Mesendoderm (in vitro differentiated cells): ENCODE results near the gene SBNO2.
A peak's percentile ranks its signal among the peaks of the same experiment; 100 is the strongest.

Source experiments
- DNase-seq: peaks from one replicate; pipeline ENCODE4 v3.0.0; 2013
- H2AK5ac ChIP-seq: 2 replicates; pipeline ENCODE4 v1.6.1; 2013; ENCODE audit warnings: low read length, inconsistent platforms
- H2BK120ac ChIP-seq: 2 replicates; pipeline ENCODE4 v1.6.1; 2013; ENCODE audit warnings: low read depth, mild to moderate bottlenecking, low read length, moderate library complexity, mixed read lengths
- H2BK15ac ChIP-seq: replicated peaks from 2 replicates; pipeline ENCODE4 v1.6.1; 2013; ENCODE audit warnings: low read depth, mild to moderate bottlenecking, moderate library complexity
- H2BK5ac ChIP-seq: 2 replicates; pipeline ENCODE4 v1.6.1; 2013; ENCODE audit warnings: low read length, inconsistent platforms
- H3K18ac ChIP-seq: 2 replicates; pipeline ENCODE4 v1.6.1; 2013; ENCODE audit warnings: mild to moderate bottlenecking, low read length, mixed read lengths
- H3K23ac ChIP-seq: one replicate; pipeline ENCODE4 v1.6.1; 2013; ENCODE audit warnings: low read length
- H3K27ac ChIP-seq: 2 replicates; pipeline ENCODE4 v1.5.1; 2013; ENCODE audit warnings: low read depth, mild to moderate bottlenecking, inconsistent platforms, low read length, moderate library complexity
- H3K27me3 ChIP-seq: 2 replicates; pipeline ENCODE4 v1.6.1; 2013; ENCODE audit warnings: low read length, control low read depth, mild to moderate bottlenecking, inconsistent platforms; ENCODE audit not compliant: insufficient read depth, poor library complexity
- H3K36me3 ChIP-seq: 2 replicates; pipeline ENCODE4 v1.6.1; 2013; ENCODE audit warnings: low read length, inconsistent platforms; ENCODE audit not compliant: control insufficient read depth, insufficient read depth
- H3K4ac ChIP-seq: one replicate; pipeline ENCODE4 v1.6.1; 2013; ENCODE audit warnings: low read depth, mild to moderate bottlenecking, low read length, moderate library complexity
- H3K4me1 ChIP-seq: 2 replicates; pipeline ENCODE4 v1.6.1; 2013; ENCODE audit warnings: low read depth, low read length, inconsistent platforms; ENCODE audit not compliant: control insufficient read depth
- H3K4me2 ChIP-seq: 2 replicates; pipeline ENCODE4 v1.6.1; 2013; ENCODE audit warnings: low read length
- H3K4me3 ChIP-seq: 2 replicates; pipeline ENCODE4 v1.5.1; 2013; ENCODE audit warnings: mild to moderate bottlenecking, low read length
- H3K56ac ChIP-seq: one replicate; pipeline ENCODE4 v1.6.1; 2013; ENCODE audit warnings: low read length
- H3K79me1 ChIP-seq: 2 replicates; pipeline ENCODE4 v1.6.1; 2013; ENCODE audit warnings: low read length, inconsistent platforms
- H3K79me2 ChIP-seq: 2 replicates; pipeline ENCODE4 v1.6.1; 2013; ENCODE audit warnings: mild to moderate bottlenecking, low read length; ENCODE audit not compliant: control insufficient read depth, insufficient read depth
- H3K9ac ChIP-seq: 2 replicates; pipeline ENCODE4 v1.6.1; 2013; ENCODE audit warnings: low read length, inconsistent platforms
- H4K5ac ChIP-seq: one replicate; pipeline ENCODE4 v1.6.1; 2013; ENCODE audit warnings: low read length
- H4K8ac ChIP-seq: one replicate; pipeline ENCODE4 v1.6.1; 2013; ENCODE audit warnings: low read depth, mild to moderate bottlenecking, control low read depth, low read length, moderate library complexity
- WGBS: extraction: QIAGEN DNeasy Blood & Tissue Kit; methylation state at CpG from one replicate; pipeline ENCODE4 v1.1.7; 2013; ENCODE audit warnings: low lambda C conversion rate, missing lambda C conversion rate; ENCODE audit not compliant: insufficient coverage; ENCODE audit errors: extremely low coverage; 5-methylcytosine and 5-hydroxymethylcytosine counted together

The SBNO2 gene

GRCh38 chr19:1156305-1156801, 17.7 kb downstream of the SBNO2 start:
- H3K4me3 ChIP-seq: no peak overlapping the region

GRCh38 chr19:1155352-1156304, 18.4 kb downstream of the SBNO2 start:
- peaks cover 5% of the 10 kb centered on the region for H3K79me1 ChIP-seq
- no CpG with 5 or more reads among the region's 29 CpGs for WGBS

More at GRCh38 chr19:1156305-1156801, 17.7 kb downstream of the SBNO2 start:
- no peak for DNase-seq
- Histone ChIP-seq H2BK15ac (no peak overlapping the region), H3K79me1 (peaks cover 5% of the 10 kb centered on the region), H2AK5ac (no peak overlapping the region), H3K4me2 (no peak overlapping the region), H4K5ac (no peak overlapping the region), H3K18ac (no peak overlapping the region), H3K79me2 (peaks cover 4% of the 10 kb centered on the region), H2BK5ac (no peak overlapping the region), H3K23ac (no peak overlapping the region), H4K8ac (no peak overlapping the region), H3K27me3 (no peaks in the 10 kb centered on the region), H3K27ac (no peak overlapping the region), H3K4ac (no peak overlapping the region), H3K4me1 (no peaks in the 10 kb centered on the region), H3K9ac (no peak overlapping the region), H2BK120ac (no peak overlapping the region), H3K56ac (no peak overlapping the region), H3K36me3 (peaks cover 1% of the 10 kb centered on the region)
- WGBS: no CpG with 5 or more reads among the region's 24 CpGs

GRCh38 chr19:1154731-1155351, 19.2 kb downstream of the SBNO2 start:
- no peak overlapping the region for H3K56ac ChIP-seq
- no peak overlapping the region for H3K27ac ChIP-seq
- H3K4me2 ChIP-seq: no peak overlapping the region
- no peak overlapping the region for H4K5ac ChIP-seq
- H3K18ac ChIP-seq: no peak overlapping the region
- no peaks in the 10 kb centered on the region for H3K4me1 ChIP-seq
- H2AK5ac ChIP-seq: no peak overlapping the region
- no peak overlapping the region for H2BK120ac ChIP-seq
- H3K4me3 ChIP-seq: no peak overlapping the region
- H2BK15ac ChIP-seq: no peak overlapping the region
- no peak overlapping the region for H3K4ac ChIP-seq
- no peaks in the 10 kb centered on the region for H3K27me3 ChIP-seq
- H4K8ac ChIP-seq: no peak overlapping the region
- no peak overlapping the region for H3K9ac ChIP-seq
- no peak for DNase-seq
- H3K23ac ChIP-seq: no peak overlapping the region
- peaks cover 4% of the 10 kb centered on the region for H3K79me2 ChIP-seq
- H3K36me3 ChIP-seq: peaks cover 1% of the 10 kb centered on the region
- no peak overlapping the region for H2BK5ac ChIP-seq
- H3K79me1 ChIP-seq: peaks cover 5% of the 10 kb centered on the region
- no CpG with 5 or more reads among the region's 32 CpGs for WGBS

More at GRCh38 chr19:1155352-1156304, 18.4 kb downstream of the SBNO2 start:
- Histone ChIP-seq H4K5ac (no peak overlapping the region), H3K18ac (no peak overlapping the region), H2BK15ac (no peak overlapping the region), H3K4me2 (no peak overlapping the region), H3K36me3 (peaks cover 1% of the 10 kb centered on the region), H3K27me3 (no peaks in the 10 kb centered on the region), H2AK5ac (no peak overlapping the region), H3K79me2 (peaks cover 4% of the 10 kb centered on the region), H3K27ac (no peak overlapping the region), H3K23ac (no peak overlapping the region), H3K4ac (no peak overlapping the region), H3K4me1 (no peaks in the 10 kb centered on the region), H2BK5ac (no peak overlapping the region), H4K8ac (no peak overlapping the region), H3K9ac (no peak overlapping the region), H2BK120ac (no peak overlapping the region), H3K56ac (peak overlapping the region; percentile 19), H3K4me3 (no peak overlapping the region)
- DNase-seq: no peak

GRCh38 chr19:1153891-1154730, 20.0 kb downstream of the SBNO2 start:
- H3K4me1 ChIP-seq: no peaks in the 10 kb centered on the region
- DNase-seq: no peak
- H3K56ac ChIP-seq: no peak overlapping the region
- WGBS: no CpG with 5 or more reads among the region's 58 CpGs
- H3K79me2 ChIP-seq: peaks cover 4% of the 10 kb centered on the region
- H3K18ac ChIP-seq: no peak overlapping the region
- H4K5ac ChIP-seq: no peak overlapping the region
- H2BK15ac ChIP-seq: no peak overlapping the region
- no peak overlapping the region for H2AK5ac ChIP-seq
- H3K27me3 ChIP-seq: no peaks in the 10 kb centered on the region
- H3K4me2 ChIP-seq: no peak overlapping the region
- H3K36me3 ChIP-seq: peaks cover 1% of the 10 kb centered on the region
- H3K23ac ChIP-seq: no peak overlapping the region
- H3K79me1 ChIP-seq: peaks cover 5% of the 10 kb centered on the region
- no peak overlapping the region for H2BK5ac ChIP-seq
- no peak overlapping the region for H3K9ac ChIP-seq
- H3K27ac ChIP-seq: no peak overlapping the region
- H4K8ac ChIP-seq: no peak overlapping the region
- H2BK120ac ChIP-seq: no peak overlapping the region
- no peak overlapping the region for H3K4ac ChIP-seq
- no peak overlapping the region for H3K4me3 ChIP-seq

GRCh38 chr19:1151917-1152587, 22.0 kb downstream of the SBNO2 start:
- Histone ChIP-seq H3K36me3 (peaks cover 1% of the 10 kb centered on the region), H3K4me3 (no peak overlapping the region), H3K79me1 (peaks cover 4% of the 10 kb centered on the region), H2AK5ac (no peak overlapping the region), H3K4me2 (no peak overlapping the region), H3K9ac (no peak overlapping the region), H3K79me2 (peaks cover 4% of the 10 kb centered on the region), H4K8ac (no peak overlapping the region), H3K56ac (no peak overlapping the region), H3K4ac (no peak overlapping the region), H3K27ac (no peak overlapping the region), H2BK15ac (no peak overlapping the region), H3K18ac (no peak overlapping the region), H3K27me3 (no peaks in the 10 kb centered on the region), H4K5ac (no peak overlapping the region), H3K23ac (no peak overlapping the region), H2BK120ac (no peak overlapping the region), H2BK5ac (no peak overlapping the region), H3K4me1 (no peaks in the 10 kb centered on the region)
- no peak for DNase-seq
- no CpG with 5 or more reads among the region's 35 CpGs for WGBS
